ENCODE measurements around the gene CPNE7. TPM values are rescaled to one million over a fixed set of nuclear protein-coding genes. Genes with fewer than 3 reads are reported as not detected.

Gene CPNE7
- total RNA-seq, 1 donor from 2014 or later: 56.0 TPM

DNA sequence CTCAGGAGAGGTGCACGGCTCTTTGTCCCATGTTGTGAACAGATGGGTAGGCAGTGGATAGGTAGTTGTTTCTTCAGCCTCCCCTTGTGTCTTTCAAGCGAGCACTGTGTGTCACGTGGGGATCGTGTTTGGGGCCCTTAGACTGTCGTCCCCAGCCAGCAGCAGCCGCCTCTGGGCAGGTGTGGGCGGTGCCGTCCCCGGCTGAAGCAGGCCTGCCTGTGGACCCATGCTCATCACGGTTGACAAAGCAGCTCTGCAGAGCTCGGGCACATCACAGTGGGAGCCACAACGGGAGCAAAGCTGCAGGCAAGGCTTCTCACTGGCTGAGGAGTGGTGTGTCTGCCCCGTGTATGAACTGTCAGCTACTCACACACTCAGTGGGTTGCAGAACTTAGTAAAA lies 19.8 kb upstream of the CPNE7 start:
- Mint-ChIP-seq H3K36me3 (ENCODE audit: low read depth) (peaks cover 26% of the 10 kb centered on the region), H3K27ac (peak overlapping the region; percentile 18), H3K9me3 (no peaks in the 10 kb centered on the region), H3K4me3 (no peak overlapping the region), H3K4me1 (peaks cover 12% of the 10 kb centered on the region), H3K27me3 (no peaks in the 10 kb centered on the region)
- intact Hi-C loops (cut with micrococcal nuclease): loop anchor here (5.0 kb wide), 2 partner anchors 48 to 223 kb away; partner anchors contain the start of gene SPG7
- no peak for DNase-seq

DNA sequence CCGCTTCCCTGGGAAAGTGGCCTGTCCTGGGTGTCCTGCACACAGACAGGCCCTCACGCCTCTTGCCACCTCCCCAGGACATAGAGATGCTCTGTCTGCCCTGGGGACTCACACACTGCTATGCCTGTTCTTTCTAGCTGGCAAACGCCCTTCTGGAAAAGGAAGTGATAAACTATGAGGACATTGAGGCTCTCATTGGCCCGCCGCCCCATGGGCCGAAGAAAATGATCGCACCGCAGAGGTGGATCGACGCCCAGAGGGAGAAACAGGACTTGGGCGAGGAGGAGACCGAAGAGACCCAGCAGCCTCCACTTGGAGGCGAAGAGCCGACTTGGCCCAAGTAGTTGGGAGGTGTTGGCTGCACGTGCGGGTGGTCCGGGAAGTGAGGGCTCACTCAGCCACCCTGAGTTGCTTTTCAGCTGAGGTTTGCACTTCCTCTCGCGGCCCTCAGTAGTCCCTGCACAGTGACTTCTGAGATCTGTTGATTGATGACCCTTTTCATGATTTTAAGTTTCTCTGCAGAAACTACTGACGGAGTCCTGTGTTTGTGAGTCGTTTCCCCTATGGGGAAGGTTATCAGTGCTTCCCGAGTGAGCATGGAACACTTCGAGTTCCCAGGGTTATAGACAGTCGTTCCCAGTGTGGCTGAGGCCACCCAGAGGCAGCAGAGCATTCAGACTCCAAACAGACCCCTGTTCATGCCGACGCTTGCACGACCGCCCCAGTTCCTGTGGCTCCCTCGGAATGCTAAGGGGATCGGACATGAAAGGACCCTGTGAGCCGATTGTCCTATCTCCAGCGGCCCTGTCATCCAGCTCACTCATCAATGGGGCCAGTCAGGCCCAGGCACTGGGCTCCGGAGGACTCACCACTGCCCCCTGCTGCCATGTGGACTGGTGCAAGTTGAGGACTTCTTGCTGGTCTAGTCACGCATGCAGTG lies 18.5 kb upstream of the CPNE7 start:
- no peaks in the 10 kb centered on the region for H3K27me3 Mint-ChIP-seq
- peak; percentile 95 for DNase-seq
- intact Hi-C loops (cut with micrococcal nuclease): loop anchor here (5.0 kb wide), 2 partner anchors 50 to 225 kb away; partner anchors contain the start of gene SPG7
- H3K27ac Mint-ChIP-seq: peak overlapping the region; percentile 73
- H3K4me3 Mint-ChIP-seq: peak overlapping the region; percentile 39
- H3K36me3 Mint-ChIP-seq (ENCODE audit: low read depth): peaks cover 34% of the 10 kb centered on the region
- H3K9me3 Mint-ChIP-seq: no peaks in the 10 kb centered on the region
- H3K4me1 Mint-ChIP-seq: peaks cover 15% of the 10 kb centered on the region

- Mint-ChIP-seq H3K27me3 (no peaks in the 10 kb centered on the region), H3K27ac (peak overlapping the region; percentile 73), H3K36me3 (ENCODE audit: low read depth) (peaks cover 38% of the 10 kb centered on the region), H3K9me3 (no peaks in the 10 kb centered on the region), H3K4me1 (peaks cover 23% of the 10 kb centered on the region), H3K4me3 (peak overlapping the region; percentile 39)
- intact Hi-C loops (cut with micrococcal nuclease): loop anchor here (5.0 kb wide), 2 partner anchors 51 to 226 kb away; partner anchors contain the start of gene SPG7
- DNase-seq: no peak
These were observed 17.7 kb upstream of the CPNE7 start for GRCh38 chr16:89557690-89558490.

DNA sequence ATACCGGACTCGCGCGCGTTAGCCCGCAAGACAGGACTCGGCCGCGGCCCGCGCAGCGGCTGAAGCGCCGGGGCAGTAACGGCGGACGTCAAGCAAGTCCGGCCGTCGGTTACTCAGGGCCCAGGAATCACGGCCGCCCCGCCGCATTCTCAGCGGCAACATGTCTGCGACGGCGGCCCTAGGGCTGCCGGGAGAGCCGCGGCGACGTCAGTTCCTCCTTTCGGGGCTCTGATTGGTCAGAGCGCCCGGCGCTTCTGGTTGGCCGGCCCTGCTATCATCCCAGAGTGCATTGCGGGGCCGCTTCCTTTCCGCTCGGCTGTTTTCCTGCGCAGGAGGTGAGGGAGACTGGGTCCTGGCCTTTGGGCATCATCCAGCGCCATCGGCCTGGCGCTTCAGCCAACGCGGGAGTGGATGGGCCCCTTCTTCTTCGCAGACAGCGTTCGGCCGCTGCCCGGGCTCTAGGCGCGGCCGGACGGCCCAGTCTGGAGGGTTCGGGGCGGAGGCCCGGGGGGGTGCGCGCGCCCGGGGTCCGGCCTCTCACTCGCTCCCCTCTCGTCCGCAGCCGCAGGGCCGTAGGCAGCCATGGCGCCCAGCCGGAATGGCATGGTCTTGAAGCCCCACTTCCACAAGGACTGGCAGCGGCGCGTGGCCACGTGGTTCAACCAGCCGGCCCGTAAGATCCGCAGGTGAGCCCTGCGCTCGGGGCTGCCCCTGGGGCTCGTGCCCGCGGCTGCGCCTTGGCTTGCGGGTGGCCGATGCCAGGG lies 15.0 kb upstream of the CPNE7 start, which contains the start of gene RPL13:
Gene RPL13, plus strand, starts transcription at position 305 of the 764 bp plus-strand sequence. Its CDS starts 278 bp downstream, at position 583.
- H3K4me1 Mint-ChIP-seq: peaks cover 44% of the 10 kb centered on the region
- intact Hi-C loops (cut with micrococcal nuclease): loop anchor here (1.0 to 2.0 kb wide), 3 partner anchors 70 to 140 kb away; partner anchors contain the start of genes ANKRD11 and SPATA2L
- H3K4me3 Mint-ChIP-seq: peak within 1 kb of the TSS; percentile 94
- no peaks in the 10 kb centered on the region for H3K27me3 Mint-ChIP-seq
- peak within 1 kb of the TSS; percentile 99 for H3K27ac Mint-ChIP-seq
- no peaks in the 10 kb centered on the region for H3K9me3 Mint-ChIP-seq
- DNase-seq: peak; percentile 98
- peaks cover 57% of the 10 kb centered on the region for H3K36me3 Mint-ChIP-seq (ENCODE audit: low read depth)

- Mint-ChIP-seq H3K9me3 (no peaks in the 10 kb centered on the region), H3K36me3 (ENCODE audit: low read depth) (peaks cover 54% of the 10 kb centered on the region), H3K27me3 (no peaks in the 10 kb centered on the region), H3K27ac (peak overlapping the region; percentile 99), H3K4me3 (peak overlapping the region; percentile 94), H3K4me1 (peaks cover 49% of the 10 kb centered on the region)
- DNase-seq: peak; percentile 62
- intact Hi-C loops (cut with micrococcal nuclease): loop anchor here (2.0 kb wide), 1 partner anchor 139 kb away; the partner anchor contains the start of gene SPATA2L
These were observed 14.2 kb upstream of the CPNE7 start for GRCh38 chr16:89561142-89561883.

DNA sequence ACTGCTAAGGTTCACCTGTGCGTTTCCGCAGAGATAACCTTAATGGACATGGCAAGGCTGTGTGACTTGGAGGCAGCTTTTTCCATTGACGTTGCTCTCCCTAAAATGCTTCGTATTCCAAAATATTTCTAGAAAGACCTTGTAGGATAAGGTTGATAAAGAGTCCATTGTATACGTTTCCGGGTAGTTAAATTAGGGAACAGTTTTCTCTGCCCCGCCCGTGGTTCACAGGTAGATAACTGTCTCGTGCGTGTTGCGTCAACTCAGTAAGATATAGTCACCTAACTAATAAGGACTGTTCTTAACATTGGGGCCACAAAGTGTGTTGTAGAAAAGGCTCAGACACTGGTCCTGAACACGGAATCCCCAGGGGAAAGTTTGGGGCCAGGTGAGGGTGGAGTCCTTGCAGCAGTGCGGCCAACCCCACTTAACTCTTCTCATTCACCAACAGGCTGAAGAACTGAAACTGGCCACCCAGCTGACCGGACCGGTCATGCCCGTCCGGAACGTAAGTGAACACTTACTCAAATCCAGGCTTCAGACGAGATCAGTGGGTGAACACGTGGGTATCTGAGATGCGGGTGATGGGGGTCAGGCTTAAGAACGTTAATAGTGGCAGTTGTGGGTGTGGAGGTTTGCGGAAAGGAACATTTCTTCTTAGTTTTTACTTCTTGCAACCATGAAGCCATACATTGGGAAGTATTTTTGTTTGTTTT lies 13.5 kb upstream of the CPNE7 start:
- H3K4me1 Mint-ChIP-seq: peaks cover 50% of the 10 kb centered on the region
- H3K27ac Mint-ChIP-seq: peak overlapping the region; percentile 99
- H3K36me3 Mint-ChIP-seq (ENCODE audit: low read depth): peaks cover 49% of the 10 kb centered on the region
- peak overlapping the region; percentile 94 for H3K4me3 Mint-ChIP-seq
- DNase-seq: peak; percentile 64
- intact Hi-C loops (cut with micrococcal nuclease): loop anchor here (2.0 kb wide), 1 partner anchor 139 kb away; the partner anchor contains the start of gene SPATA2L
- no peaks in the 10 kb centered on the region for H3K9me3 Mint-ChIP-seq
- no peaks in the 10 kb centered on the region for H3K27me3 Mint-ChIP-seq

DNA sequence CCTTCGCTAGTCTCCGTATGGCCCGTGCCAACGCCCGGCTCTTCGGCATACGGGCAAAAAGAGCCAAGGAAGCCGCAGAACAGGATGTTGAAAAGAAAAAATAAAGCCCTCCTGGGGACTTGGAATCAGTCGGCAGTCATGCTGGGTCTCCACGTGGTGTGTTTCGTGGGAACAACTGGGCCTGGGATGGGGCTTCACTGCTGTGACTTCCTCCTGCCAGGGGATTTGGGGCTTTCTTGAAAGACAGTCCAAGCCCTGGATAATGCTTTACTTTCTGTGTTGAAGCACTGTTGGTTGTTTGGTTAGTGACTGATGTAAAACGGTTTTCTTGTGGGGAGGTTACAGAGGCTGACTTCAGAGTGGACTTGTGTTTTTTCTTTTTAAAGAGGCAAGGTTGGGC lies 12.6 kb upstream of the CPNE7 start:
- Mint-ChIP-seq H3K9me3 (no peaks in the 10 kb centered on the region), H3K36me3 (ENCODE audit: low read depth) (peaks cover 50% of the 10 kb centered on the region), H3K27ac (peak overlapping the region; percentile 99), H3K4me1 (peaks cover 44% of the 10 kb centered on the region), H3K27me3 (no peaks in the 10 kb centered on the region), H3K4me3 (peak overlapping the region; percentile 94)
- peak; percentile 60 for DNase-seq
- intact Hi-C loops (cut with micrococcal nuclease): no loop called here

- peak overlapping the region; percentile 67 for H3K4me3 Mint-ChIP-seq
- H3K27ac Mint-ChIP-seq: peak overlapping the region; percentile 12
- intact Hi-C loops (cut with micrococcal nuclease): no loop called here
- peaks cover 44% of the 10 kb centered on the region for H3K4me1 Mint-ChIP-seq
- H3K27me3 Mint-ChIP-seq: no peaks in the 10 kb centered on the region
- H3K36me3 Mint-ChIP-seq (ENCODE audit: low read depth): peaks cover 50% of the 10 kb centered on the region
- no peaks in the 10 kb centered on the region for H3K9me3 Mint-ChIP-seq
- DNase-seq: peak; percentile 59
These were observed 11.7 kb upstream of the CPNE7 start for GRCh38 chr16:89563639-89564392.

DNA sequence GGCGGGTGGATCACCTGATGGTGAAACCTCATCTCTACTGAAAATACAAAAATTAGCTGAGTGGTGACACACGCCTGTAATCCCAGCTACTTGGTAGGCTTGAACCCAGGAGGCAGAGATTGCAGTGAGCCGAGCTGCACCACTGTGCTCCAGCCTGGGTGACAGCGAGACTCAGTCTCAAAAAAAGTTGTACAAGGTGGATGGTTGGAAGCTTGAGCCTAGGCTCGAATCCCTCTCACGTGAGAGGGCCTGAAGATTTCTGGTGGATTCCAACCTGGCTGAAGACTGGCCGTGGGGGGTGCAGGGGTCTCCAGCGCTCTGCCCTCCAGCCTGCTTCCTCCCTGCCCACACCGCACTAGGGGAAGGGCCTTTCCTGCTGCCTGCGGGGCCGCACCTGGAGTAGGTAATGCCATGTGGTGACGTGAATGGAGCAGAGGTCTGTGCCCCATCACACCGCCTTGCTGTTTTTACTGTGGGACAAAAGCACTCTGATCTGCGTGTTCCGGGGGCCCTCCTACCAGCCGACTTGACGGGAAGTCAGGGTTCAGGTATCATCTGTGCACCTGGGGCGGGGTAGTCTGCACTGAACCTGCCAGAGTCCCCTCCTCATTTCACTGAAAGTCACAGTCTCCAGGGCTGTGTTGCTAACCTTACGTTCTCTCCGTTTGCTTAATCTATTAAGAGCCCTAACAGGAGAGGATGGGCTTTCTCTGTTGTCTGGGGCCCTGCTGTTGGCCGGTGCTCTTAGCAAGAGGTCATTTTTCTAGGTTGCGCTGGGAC lies 10.9 kb upstream of the CPNE7 start:
- DNase-seq: no peak
- H3K36me3 Mint-ChIP-seq (ENCODE audit: low read depth): peaks cover 50% of the 10 kb centered on the region
- H3K27me3 Mint-ChIP-seq: no peaks in the 10 kb centered on the region

GRCh38 chr16:89565256-89565505 lies 10.4 kb upstream of the CPNE7 start:
- peaks cover 46% of the 10 kb centered on the region for H3K36me3 Mint-ChIP-seq (ENCODE audit: low read depth)
- peak overlapping the region; percentile 67 for H3K4me3 Mint-ChIP-seq
- no peaks in the 10 kb centered on the region for H3K27me3 Mint-ChIP-seq

More for the DNA sequence above, 10.9 kb upstream of the CPNE7 start:
- Mint-ChIP-seq H3K9me3 (no peaks in the 10 kb centered on the region), H3K27ac (peak overlapping the region; percentile 65), H3K4me1 (peaks cover 41% of the 10 kb centered on the region), H3K4me3 (peak overlapping the region; percentile 67)
- intact Hi-C loops (cut with micrococcal nuclease): no loop called here

More at GRCh38 chr16:89565256-89565505, 10.4 kb upstream of the CPNE7 start:
- DNase-seq: no peak
- intact Hi-C loops (cut with micrococcal nuclease): no loop called here
- no peaks in the 10 kb centered on the region for H3K9me3 Mint-ChIP-seq
- peak overlapping the region; percentile 65 for H3K27ac Mint-ChIP-seq
- H3K4me1 Mint-ChIP-seq: peaks cover 38% of the 10 kb centered on the region
